RWPE2 (cell line): Measurements from ENCODE around the gene WWOX.

Source experiments
- ATAC-seq: fragments of 200-7000 bp; cut with Tn5 transposase; 3 replicates; pipeline ENCODE4 v1.9.1; 2021; ENCODE audit warnings: low read depth
- DNase-seq: peaks from one replicate; pipeline ENCODE4 v3.0.0-alpha.2; 2020; ENCODE audit warnings: low spot score
- H3K27ac ChIP-seq: fragments of 450-650 bp; 2 replicates; pipeline ENCODE4 v1.5.1; 2017; ENCODE audit warnings: mild to moderate bottlenecking; ENCODE audit not compliant: poor library complexity, severe bottlenecking
- H3K27me3 ChIP-seq: fragments of 250-450 bp; sonication (Bioruptor Pico); 2 replicates; pipeline ENCODE4 v1.5.1; 2021; ENCODE audit warnings: mild to moderate bottlenecking, moderate library complexity; ENCODE audit not compliant: insufficient read depth, poor library complexity, severe bottlenecking
- H3K36me3 ChIP-seq: fragments of 250-450 bp; sonication (Bioruptor Pico); 2 replicates; pipeline ENCODE4 v1.5.1; 2020; ENCODE audit warnings: low read depth, mild to moderate bottlenecking, moderate library complexity
- H3K4me1 ChIP-seq: fragments of 250-450 bp; sonication (Bioruptor Pico); 2 replicates; pipeline ENCODE4 v1.5.1; 2021; ENCODE audit warnings: mild to moderate bottlenecking, moderate library complexity; ENCODE audit not compliant: insufficient read depth, poor library complexity, severe bottlenecking
- H3K4me3 ChIP-seq: fragments of 250-450 bp; sonication (Bioruptor Pico); 2 replicates; pipeline ENCODE4 v1.5.1; 2021; ENCODE audit warnings: mild to moderate bottlenecking, moderate library complexity; ENCODE audit not compliant: severe bottlenecking
- H3K9me3 ChIP-seq: fragments of 250-450 bp; sonication (Bioruptor Pico); 2 replicates; pipeline ENCODE4 v1.5.1; 2021; ENCODE audit warnings: mild to moderate bottlenecking, moderate library complexity; ENCODE audit not compliant: severe bottlenecking
- TF ChIP-seq, protein P1 (sequence below): fragments of 450-650 bp; IDR thresholded peaks from one replicate; pipeline ENCODE4 v1.5.1; 2017; ENCODE audit warnings: mild to moderate bottlenecking, moderate library complexity; ENCODE audit not compliant: poor library complexity, severe bottlenecking

The WWOX gene

DNA sequence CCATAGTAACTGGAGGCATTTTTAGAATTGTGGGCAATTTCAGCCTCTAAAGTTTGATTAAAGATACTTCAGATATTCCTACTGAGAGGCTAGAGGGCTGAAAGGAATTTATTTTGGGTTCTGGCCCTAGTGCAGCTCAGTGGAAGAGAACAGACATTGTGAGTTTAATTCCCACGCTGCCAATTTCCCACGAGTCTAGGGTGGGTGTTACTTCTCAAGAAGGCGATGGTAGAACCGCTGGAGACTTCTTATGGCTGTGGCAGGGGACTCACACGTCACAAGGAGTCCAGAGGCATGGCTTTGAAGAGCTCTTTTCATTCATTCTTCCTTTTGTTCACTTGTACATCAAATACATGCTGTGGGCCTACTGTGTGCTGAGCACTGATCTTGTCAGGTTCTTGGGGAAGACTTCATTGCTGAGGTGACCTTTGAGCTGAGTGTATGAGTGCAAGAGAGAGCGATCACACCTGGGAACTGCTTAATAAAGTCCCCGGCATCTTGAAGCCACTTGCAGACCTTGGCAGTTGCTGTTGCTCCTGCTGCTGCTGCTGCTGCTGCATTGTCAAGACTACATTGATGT lies 111.7 kb downstream of the WWOX start:
- TF ChIP-seq, protein P1, sequence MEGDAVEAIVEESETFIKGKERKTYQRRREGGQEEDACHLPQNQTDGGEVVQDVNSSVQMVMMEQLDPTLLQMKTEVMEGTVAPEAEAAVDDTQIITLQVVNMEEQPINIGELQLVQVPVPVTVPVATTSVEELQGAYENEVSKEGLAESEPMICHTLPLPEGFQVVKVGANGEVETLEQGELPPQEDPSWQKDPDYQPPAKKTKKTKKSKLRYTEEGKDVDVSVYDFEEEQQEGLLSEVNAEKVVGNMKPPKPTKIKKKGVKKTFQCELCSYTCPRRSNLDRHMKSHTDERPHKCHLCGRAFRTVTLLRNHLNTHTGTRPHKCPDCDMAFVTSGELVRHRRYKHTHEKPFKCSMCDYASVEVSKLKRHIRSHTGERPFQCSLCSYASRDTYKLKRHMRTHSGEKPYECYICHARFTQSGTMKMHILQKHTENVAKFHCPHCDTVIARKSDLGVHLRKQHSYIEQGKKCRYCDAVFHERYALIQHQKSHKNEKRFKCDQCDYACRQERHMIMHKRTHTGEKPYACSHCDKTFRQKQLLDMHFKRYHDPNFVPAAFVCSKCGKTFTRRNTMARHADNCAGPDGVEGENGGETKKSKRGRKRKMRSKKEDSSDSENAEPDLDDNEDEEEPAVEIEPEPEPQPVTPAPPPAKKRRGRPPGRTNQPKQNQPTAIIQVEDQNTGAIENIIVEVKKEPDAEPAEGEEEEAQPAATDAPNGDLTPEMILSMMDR = no peak
- H3K9me3 ChIP-seq = no peaks in the 10 kb centered on the region
- no peaks in the 10 kb centered on the region for H3K27me3 ChIP-seq
- peak overlapping the region; percentile 65 for H3K27ac ChIP-seq
- no peak for ATAC-seq
- peaks cover 40% of the 10 kb centered on the region for H3K4me1 ChIP-seq
- no peaks in the 10 kb centered on the region for H3K36me3 ChIP-seq
- H3K4me3 ChIP-seq = no peak overlapping the region
- DNase-seq = no peak

DNA sequence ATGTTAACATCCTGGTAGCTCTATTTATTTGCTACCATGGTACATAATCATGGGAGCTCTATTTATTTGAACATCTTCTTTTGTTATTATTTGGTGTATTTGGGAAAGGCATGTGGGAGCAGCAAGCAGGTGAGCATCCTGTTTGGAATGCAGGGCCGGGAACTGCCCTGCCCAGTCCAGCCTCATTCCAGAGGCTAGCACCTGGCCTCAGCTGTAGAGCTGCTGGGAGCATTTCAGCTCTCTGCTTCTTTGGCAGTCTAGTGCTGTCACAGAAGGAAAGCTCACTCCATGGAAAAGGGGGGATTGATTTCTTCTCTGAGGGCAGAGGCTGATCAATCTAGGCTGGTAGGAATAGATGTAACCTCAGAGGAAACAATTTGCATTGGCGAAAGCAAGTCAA lies 112.5 kb downstream of the WWOX start:
- peak; percentile 82 for DNase-seq

DNA sequence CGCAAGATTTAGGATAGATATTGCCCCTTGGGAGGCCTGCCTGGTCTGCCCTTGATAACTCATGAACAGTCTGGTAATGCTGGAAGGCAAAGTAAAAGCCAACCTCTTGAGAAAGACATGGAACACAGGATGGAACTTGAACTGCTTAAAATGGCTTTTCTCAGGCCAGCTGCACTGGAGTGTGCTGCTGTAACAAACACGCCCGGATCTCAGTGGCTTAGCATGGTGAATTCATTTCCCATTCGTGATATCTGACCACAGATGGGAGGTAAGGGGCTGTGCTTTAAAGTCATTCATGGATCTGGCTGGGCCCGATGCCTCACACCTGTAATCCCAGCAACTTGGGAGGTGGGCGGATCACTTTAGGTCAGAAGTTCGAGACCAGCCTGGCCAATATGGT lies 113.2 kb downstream of the WWOX start:
- ATAC-seq (no peak), DNase-seq (no peak)
- Histone ChIP-seq H3K9me3 (no peaks in the 10 kb centered on the region), H3K27ac (peak overlapping the region; percentile 65), H3K36me3 (no peaks in the 10 kb centered on the region), H3K4me3 (no peak overlapping the region), H3K27me3 (no peaks in the 10 kb centered on the region), H3K4me1 (peaks cover 40% of the 10 kb centered on the region)
- TF ChIP-seq, protein P1 = no peak

More for the DNA sequence above, 112.5 kb downstream of the WWOX start:
- peak; percentile 98 for ATAC-seq
- TF ChIP-seq, protein P1 = no peak
- H3K36me3 ChIP-seq = no peaks in the 10 kb centered on the region
- H3K27ac ChIP-seq = peak overlapping the region; percentile 65
- no peak overlapping the region for H3K4me3 ChIP-seq
- H3K9me3 ChIP-seq = no peaks in the 10 kb centered on the region
- no peaks in the 10 kb centered on the region for H3K27me3 ChIP-seq
- peaks cover 40% of the 10 kb centered on the region for H3K4me1 ChIP-seq

GRCh38 chr16:78213751-78214150 lies 114.3 kb downstream of the WWOX start:
- Histone ChIP-seq H3K4me3 (no peak overlapping the region), H3K9me3 (no peaks in the 10 kb centered on the region), H3K4me1 (peaks cover 40% of the 10 kb centered on the region), H3K36me3 (no peaks in the 10 kb centered on the region), H3K27me3 (no peaks in the 10 kb centered on the region), H3K27ac (no peak overlapping the region)
- ATAC-seq (no peak), DNase-seq (no peak)
- TF ChIP-seq, protein P1 = no peak

DNA sequence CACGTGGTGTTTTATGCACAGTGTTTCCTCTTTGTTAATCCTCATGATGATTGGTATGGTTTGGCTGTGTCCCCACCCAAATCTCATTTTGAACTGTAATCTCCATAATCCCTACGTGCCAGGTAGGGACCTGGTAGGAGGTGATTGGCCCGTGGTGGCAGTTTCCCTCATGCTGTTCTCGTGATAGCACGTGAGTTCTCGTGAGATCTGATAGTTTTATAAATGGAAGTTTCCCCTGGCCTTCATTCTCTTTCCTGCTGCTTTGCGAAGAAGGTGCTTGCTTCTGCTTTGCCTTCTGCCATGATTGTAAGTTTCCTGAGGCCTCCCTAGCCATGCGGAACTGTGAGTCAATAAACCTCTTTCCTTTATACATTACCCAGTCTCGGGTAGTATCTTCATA lies 115.8 kb downstream of the WWOX start:
- Histone ChIP-seq H3K4me3 (no peak overlapping the region), H3K36me3 (no peaks in the 10 kb centered on the region), H3K4me1 (peaks cover 25% of the 10 kb centered on the region), H3K27me3 (no peaks in the 10 kb centered on the region), H3K9me3 (no peaks in the 10 kb centered on the region), H3K27ac (no peak overlapping the region)
- TF ChIP-seq, protein P1 = no peak
- no peak for DNase-seq
- no peak for ATAC-seq
